ENCODE results near the gene CELSR2.
A peak's percentile ranks its signal among the peaks of the same experiment; 100 is the strongest.

The CELSR2 gene

DNA sequence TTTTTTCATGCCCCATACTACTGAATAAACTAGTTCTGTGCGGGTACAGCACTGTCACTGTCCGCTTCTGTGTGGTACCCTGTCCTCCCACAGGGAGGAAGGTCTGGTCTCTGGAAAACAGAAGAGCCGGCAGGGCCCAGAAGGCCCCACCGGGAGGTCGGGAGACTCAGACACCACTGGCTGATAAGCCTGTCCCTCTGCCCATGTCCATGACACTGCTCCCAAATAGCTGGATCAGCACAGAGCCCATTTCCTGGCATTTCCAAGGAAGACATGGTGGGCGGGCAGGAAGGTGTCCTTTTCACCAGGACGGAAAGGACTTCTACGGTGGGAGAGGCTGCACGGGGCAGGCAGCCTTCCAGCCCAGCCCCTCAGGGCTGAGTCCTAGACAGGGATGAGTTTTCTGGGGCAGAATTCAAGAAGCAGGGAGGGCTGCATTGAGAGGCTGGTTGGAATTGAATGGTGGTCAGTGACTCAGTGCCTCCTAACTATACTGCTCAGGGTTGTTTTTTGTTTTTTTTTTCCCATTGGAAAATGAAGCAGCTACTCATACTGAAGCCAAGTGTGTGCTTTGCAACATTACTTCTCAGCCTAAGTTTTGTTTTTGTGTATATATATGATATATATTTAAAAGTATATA, 26.5 kb downstream of the CELSR2 start:
- DNase-seq (ENCODE audit: insufficient read length, low spot score): no peak
- no peak for TF ChIP-seq CTCF (IDR thresholded peaks at IDR 0.05; ENCODE audit: insufficient read depth, missing control alignments)
- FAIRE-seq: no peak

GRCh38 chr1:109277434-109278204, 28.3 kb downstream of the CELSR2 start:
- DNase-seq (ENCODE audit: insufficient read length, low spot score): peak; percentile 88
- peak; percentile 95 for TF ChIP-seq CTCF (IDR thresholded peaks at IDR 0.05; ENCODE audit: insufficient read depth, missing control alignments)

GRCh38 chr1:109279615-109280278, 30.4 kb downstream of the CELSR2 start:
- DNase-seq (ENCODE audit: insufficient read length, low spot score) (no peak), FAIRE-seq (no peak)
- TF ChIP-seq CTCF (IDR thresholded peaks at IDR 0.05; ENCODE audit: insufficient read depth, missing control alignments): no peak

More at GRCh38 chr1:109277434-109278204, 28.3 kb downstream of the CELSR2 start:
- FAIRE-seq: no peak

DNA sequence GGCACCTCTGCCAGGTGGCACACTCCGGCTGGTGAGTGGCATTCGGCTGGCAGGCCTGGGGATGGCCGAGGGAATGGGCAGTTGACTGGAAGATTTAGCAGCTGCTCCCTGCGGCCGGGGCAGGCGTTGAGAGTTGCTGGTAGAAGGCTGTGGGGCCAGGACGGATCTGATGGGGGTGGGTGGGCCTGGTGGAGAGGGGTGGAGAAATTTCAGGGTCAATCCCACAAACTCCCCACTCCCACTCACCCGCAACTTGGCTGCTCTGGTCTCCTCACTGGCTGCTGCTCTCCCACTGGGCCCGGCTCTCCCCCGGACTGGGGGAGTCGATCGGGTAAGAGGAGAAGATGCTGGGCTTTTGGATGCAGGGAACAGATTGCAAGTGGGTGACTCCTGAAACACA, 31.5 kb downstream of the CELSR2 start:
- FAIRE-seq (no peak), DNase-seq (ENCODE audit: insufficient read length, low spot score) (no peak)
- no peak for TF ChIP-seq CTCF (IDR thresholded peaks at IDR 0.05; ENCODE audit: insufficient read depth, missing control alignments)

DNA sequence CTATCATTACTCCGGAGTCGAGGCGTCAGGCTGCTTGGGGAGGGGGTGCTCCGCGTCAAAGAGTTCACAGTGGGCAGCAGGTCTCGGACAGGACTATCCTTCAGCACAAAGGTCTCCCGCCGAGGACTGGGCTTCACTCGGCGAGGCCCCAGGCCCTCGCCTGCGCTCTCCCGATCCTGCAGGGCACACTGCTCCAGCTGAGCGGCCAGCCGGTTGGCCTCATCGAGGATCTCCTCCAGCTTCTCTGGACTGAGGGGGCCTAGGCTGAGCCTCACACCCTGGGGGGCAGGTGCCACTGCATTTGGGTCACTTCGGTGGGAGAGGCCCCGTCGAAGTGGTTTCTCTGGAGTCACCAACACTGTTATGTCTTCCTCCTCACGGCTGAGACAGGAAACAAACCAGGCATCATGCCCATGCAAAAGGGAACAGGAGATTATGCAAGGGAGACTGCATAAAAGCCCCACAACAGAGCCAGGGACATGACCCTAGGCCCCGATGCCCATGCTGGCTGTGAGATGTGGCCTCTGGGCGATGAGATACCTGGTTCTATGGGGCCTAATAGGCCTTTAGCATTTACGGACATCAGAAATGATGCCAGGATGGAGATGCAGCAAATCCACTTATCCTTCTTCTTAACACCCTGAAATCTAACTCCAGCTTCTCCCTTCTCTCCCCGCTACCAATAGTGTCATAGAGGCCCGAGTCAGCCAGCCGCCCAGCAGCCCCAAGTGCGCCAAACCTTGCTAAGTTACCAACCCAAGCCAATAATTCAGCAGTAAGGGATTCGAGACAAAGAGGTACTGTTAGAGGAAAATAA, 32.5 kb downstream of the CELSR2 start:
- DNase-seq (ENCODE audit: insufficient read length, low spot score): no peak
- no peak for TF ChIP-seq CTCF (IDR thresholded peaks at IDR 0.05; ENCODE audit: insufficient read depth, missing control alignments)
- no peak for FAIRE-seq

DNA sequence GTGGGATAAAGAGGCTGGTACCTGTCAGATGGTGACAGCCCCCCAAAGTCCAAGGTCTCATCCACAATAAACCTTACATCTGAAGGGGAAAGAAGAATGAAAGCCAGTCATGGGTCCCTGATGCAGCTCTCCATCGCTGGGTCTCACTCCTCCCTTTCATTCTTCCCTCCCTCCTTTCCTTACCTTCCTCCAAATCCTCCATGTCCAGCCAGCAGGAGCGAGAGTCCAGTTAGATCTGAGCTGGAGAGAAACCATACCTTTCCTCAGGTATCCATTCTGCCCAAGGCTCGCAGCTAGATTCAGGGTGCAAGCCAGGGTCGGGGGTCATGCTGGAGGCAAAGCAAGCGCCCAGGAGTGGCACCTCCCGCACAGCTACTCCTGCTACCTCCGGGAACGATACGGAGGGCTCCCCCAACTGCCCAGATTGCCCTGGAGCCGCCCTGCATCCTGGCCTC, 33.2 kb downstream of the CELSR2 start:
- TF ChIP-seq CTCF (IDR thresholded peaks at IDR 0.05; ENCODE audit: insufficient read depth, missing control alignments): no peak
- FAIRE-seq: no peak
- DNase-seq (ENCODE audit: insufficient read length, low spot score): no peak
